ENCODE results near the gene CLMN. TPM values are rescaled to one million over a fixed set of nuclear protein-coding genes. Genes with fewer than 3 reads are reported as not detected.

The CLMN gene
- total and polyA plus RNA-seq, 2 experiments from 2014 or later = 3.2 to 5.7 TPM

DNA sequence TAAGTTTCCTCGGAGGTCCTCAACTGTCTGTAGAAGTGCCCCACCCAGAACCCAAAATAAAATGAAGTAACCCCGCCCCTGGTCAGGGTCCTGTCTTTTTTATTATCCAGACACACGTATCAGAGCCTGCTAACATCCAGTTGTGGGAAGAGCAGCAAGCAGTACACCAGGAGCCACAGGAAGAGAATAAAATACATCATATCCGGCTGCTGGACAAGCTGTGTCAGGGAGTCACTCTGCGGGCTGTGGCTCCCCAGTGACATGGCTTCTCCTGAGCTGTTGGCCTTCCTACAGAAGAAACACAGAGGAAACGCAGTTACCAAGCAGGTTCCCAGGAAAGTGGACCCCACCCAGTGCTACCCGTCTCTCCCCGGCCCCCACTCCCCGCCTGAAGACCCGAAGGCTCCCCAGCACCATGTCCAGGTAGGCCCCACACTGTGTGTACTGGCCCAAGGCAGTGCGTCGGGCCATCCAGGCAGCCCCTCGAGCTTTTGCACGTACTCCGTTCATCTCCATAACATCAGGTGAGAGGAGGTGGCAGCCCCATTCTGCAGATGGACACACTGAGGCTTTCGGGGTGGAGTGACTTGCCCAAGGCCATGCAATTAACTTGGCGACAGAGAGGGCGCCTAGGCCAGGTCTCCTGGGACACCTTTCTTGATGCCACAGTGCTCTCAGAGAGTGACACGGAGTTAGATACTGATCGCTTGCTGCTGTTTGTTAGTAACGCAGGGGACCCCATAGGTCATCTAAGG, 128.1 kb downstream of the CLMN start:
- peaks cover 9% of the 10 kb centered on the region for H3K27me3 Mint-ChIP-seq (ENCODE audit: insufficient read depth, low read depth, poor library complexity)
- H3K9me2 ChIP-seq (ENCODE audit: insufficient read depth) = no peaks in the 10 kb centered on the region; the same call in 1 of the 2 replicates
- no peak for DNase-seq (ENCODE audit: low spot score)

More for the DNA sequence above, 128.1 kb downstream of the CLMN start:
- H3K27ac ChIP-seq (ENCODE audit: low read depth) = no peak overlapping the region
- no peak overlapping the region for H3K4me2 ChIP-seq
- H3K36me3 ChIP-seq (ENCODE audit: insufficient read depth) = peaks cover 4% of the 10 kb centered on the region; the same call in 1 of the 2 replicates
- Mint-ChIP-seq H3K4me3 (no peak overlapping the region), H3K27ac (no peak overlapping the region), H3K9me3 (peaks cover 16% of the 10 kb centered on the region; the same call in 2 of the 3 replicates), H3K36me3 (ENCODE audit: low read depth) (peaks cover 4% of the 10 kb centered on the region; the same call in 2 of the 3 replicates), H3K4me1 (peaks cover 13% of the 10 kb centered on the region)
- H3K27me3 ChIP-seq (ENCODE audit: insufficient read depth) = no peaks in the 10 kb centered on the region
- no peak overlapping the region for H3K4me3 ChIP-seq
- no peaks in the 10 kb centered on the region; the same call in 1 of the 2 replicates for H3K4me1 ChIP-seq (ENCODE audit: insufficient read depth)
- ATAC-seq = no peak
- H3F3A ChIP-seq (replicated peaks; ENCODE audit: low read depth) = no peaks in the 10 kb centered on the region
- no peak overlapping the region for H2AFZ ChIP-seq
- H4K20me1 ChIP-seq (replicated peaks; ENCODE audit: insufficient read depth) = no peaks in the 10 kb centered on the region
- TF ChIP-seq EZH2 (IDR thresholded peaks at IDR 0.05; ENCODE audit: low read depth, unreplicated experiment) (no peak), JUNB (IDR thresholded peaks at IDR 0.05; ENCODE audit: unreplicated experiment) (no peak), ZNF114 (CRISPR knock-in tag; IDR thresholded peaks at IDR 0.05) (no peak), NANOG (IDR thresholded peaks at IDR 0.05; ENCODE audit: borderline replicate concordance) (no peak), ZNF331 (CRISPR knock-in tag; IDR thresholded peaks at IDR 0.05; ENCODE audit: low read depth) (no peak), POLR2AphosphoS5 (IDR thresholded peaks at IDR 0.05; ENCODE audit: low read depth) (no peak), EZH2phosphoT487 (IDR thresholded peaks at IDR 0.05; ENCODE audit: unreplicated experiment) (no peak), CREB1 (CRISPR knock-in tag; IDR thresholded peaks at IDR 0.05; ENCODE audit: low read depth) (no peak), STAT1 (IDR thresholded peaks at IDR 0.05; ENCODE audit: unreplicated experiment) (no peak)
- TF ChIP-seq, protein P1, sequence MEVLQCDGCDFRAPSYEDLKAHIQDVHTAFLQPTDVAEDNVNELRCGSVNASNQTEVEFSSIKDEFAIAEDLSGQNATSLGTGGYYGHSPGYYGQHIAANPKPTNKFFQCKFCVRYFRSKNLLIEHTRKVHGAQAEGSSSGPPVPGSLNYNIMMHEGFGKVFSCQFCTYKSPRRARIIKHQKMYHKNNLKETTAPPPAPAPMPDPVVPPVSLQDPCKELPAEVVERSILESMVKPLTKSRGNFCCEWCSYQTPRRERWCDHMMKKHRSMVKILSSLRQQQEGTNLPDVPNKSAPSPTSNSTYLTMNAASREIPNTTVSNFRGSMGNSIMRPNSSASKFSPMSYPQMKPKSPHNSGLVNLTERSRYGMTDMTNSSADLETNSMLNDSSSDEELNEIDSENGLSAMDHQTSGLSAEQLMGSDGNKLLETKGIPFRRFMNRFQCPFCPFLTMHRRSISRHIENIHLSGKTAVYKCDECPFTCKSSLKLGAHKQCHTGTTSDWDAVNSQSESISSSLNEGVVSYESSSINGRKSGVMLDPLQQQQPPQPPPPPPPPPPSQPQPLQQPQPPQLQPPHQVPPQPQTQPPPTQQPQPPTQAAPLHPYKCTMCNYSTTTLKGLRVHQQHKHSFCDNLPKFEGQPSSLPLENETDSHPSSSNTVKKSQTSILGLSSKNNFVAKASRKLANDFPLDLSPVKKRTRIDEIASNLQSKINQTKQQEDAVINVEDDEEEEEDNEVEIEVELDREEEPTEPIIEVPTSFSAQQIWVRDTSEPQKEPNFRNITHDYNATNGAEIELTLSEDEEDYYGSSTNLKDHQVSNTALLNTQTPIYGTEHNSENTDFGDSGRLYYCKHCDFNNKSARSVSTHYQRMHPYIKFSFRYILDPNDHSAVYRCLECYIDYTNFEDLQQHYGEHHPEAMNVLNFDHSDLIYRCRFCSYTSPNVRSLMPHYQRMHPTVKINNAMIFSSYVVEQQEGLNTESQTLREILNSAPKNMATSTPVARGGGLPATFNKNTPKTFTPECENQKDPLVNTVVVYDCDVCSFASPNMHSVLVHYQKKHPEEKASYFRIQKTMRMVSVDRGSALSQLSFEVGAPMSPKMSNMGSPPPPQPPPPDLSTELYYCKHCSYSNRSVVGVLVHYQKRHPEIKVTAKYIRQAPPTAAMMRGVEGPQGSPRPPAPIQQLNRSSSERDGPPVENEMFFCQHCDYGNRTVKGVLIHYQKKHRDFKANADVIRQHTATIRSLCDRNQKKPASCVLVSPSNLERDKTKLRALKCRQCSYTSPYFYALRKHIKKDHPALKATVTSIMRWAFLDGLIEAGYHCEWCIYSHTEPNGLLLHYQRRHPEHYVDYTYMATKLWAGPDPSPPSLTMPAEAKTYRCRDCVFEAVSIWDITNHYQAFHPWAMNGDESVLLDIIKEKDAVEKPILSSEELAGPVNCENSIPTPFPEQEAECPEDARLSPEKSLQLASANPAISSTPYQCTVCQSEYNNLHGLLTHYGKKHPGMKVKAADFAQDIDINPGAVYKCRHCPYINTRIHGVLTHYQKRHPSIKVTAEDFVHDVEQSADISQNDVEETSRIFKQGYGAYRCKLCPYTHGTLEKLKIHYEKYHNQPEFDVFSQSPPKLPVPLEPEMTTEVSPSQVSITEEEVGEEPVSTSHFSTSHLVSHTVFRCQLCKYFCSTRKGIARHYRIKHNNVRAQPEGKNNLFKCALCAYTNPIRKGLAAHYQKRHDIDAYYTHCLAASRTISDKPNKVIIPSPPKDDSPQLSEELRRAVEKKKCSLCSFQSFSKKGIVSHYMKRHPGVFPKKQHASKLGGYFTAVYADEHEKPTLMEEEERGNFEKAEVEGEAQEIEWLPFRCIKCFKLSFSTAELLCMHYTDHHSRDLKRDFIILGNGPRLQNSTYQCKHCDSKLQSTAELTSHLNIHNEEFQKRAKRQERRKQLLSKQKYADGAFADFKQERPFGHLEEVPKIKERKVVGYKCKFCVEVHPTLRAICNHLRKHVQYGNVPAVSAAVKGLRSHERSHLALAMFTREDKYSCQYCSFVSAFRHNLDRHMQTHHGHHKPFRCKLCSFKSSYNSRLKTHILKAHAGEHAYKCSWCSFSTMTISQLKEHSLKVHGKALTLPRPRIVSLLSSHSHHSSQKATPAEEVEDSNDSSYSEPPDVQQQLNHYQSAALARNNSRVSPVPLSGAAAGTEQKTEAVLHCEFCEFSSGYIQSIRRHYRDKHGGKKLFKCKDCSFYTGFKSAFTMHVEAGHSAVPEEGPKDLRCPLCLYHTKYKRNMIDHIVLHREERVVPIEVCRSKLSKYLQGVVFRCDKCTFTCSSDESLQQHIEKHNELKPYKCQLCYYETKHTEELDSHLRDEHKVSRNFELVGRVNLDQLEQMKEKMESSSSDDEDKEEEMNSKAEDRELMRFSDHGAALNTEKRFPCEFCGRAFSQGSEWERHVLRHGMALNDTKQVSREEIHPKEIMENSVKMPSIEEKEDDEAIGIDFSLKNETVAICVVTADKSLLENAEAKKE (CRISPR knock-in tag; IDR thresholded peaks at IDR 0.05) = no peak
- TF ChIP-seq, protein P2, sequence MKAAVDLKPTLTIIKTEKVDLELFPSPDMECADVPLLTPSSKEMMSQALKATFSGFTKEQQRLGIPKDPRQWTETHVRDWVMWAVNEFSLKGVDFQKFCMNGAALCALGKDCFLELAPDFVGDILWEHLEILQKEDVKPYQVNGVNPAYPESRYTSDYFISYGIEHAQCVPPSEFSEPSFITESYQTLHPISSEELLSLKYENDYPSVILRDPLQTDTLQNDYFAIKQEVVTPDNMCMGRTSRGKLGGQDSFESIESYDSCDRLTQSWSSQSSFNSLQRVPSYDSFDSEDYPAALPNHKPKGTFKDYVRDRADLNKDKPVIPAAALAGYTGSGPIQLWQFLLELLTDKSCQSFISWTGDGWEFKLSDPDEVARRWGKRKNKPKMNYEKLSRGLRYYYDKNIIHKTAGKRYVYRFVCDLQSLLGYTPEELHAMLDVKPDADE (IDR thresholded peaks at IDR 0.05) = no peak
- TF ChIP-seq, protein P3, sequence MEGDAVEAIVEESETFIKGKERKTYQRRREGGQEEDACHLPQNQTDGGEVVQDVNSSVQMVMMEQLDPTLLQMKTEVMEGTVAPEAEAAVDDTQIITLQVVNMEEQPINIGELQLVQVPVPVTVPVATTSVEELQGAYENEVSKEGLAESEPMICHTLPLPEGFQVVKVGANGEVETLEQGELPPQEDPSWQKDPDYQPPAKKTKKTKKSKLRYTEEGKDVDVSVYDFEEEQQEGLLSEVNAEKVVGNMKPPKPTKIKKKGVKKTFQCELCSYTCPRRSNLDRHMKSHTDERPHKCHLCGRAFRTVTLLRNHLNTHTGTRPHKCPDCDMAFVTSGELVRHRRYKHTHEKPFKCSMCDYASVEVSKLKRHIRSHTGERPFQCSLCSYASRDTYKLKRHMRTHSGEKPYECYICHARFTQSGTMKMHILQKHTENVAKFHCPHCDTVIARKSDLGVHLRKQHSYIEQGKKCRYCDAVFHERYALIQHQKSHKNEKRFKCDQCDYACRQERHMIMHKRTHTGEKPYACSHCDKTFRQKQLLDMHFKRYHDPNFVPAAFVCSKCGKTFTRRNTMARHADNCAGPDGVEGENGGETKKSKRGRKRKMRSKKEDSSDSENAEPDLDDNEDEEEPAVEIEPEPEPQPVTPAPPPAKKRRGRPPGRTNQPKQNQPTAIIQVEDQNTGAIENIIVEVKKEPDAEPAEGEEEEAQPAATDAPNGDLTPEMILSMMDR (conservative IDR thresholded peaks at IDR 0.05; ENCODE audit: low read depth in 2 of 2) = no peak
- TF ChIP-seq, protein P4, sequence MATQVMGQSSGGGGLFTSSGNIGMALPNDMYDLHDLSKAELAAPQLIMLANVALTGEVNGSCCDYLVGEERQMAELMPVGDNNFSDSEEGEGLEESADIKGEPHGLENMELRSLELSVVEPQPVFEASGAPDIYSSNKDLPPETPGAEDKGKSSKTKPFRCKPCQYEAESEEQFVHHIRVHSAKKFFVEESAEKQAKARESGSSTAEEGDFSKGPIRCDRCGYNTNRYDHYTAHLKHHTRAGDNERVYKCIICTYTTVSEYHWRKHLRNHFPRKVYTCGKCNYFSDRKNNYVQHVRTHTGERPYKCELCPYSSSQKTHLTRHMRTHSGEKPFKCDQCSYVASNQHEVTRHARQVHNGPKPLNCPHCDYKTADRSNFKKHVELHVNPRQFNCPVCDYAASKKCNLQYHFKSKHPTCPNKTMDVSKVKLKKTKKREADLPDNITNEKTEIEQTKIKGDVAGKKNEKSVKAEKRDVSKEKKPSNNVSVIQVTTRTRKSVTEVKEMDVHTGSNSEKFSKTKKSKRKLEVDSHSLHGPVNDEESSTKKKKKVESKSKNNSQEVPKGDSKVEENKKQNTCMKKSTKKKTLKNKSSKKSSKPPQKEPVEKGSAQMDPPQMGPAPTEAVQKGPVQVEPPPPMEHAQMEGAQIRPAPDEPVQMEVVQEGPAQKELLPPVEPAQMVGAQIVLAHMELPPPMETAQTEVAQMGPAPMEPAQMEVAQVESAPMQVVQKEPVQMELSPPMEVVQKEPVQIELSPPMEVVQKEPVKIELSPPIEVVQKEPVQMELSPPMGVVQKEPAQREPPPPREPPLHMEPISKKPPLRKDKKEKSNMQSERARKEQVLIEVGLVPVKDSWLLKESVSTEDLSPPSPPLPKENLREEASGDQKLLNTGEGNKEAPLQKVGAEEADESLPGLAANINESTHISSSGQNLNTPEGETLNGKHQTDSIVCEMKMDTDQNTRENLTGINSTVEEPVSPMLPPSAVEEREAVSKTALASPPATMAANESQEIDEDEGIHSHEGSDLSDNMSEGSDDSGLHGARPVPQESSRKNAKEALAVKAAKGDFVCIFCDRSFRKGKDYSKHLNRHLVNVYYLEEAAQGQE (IDR thresholded peaks at IDR 0.05; ENCODE audit: unreplicated experiment) = no peak
- H3K79me2 ChIP-seq (replicated peaks; ENCODE audit: insufficient read depth) = no peaks in the 10 kb centered on the region
